GM23338 (cell line): ENCODE results near the gene MKNK1.

ENCODE experiments used
- CREB1 ChIP-seq: fragments of 250-450 bp; sonication (Bioruptor Pico); IDR thresholded peaks from 2 replicates; pipeline ENCODE4 v1.5.0; 2020; ENCODE audit warnings: low read depth, mild to moderate bottlenecking, moderate library complexity
- CTCF ChIP-seq, 2 experiments: fragments of 200-600 bp in 1 of 2; sonication (generic) in 1 of 2; conservative IDR thresholded peaks; 2 replicates each; pipeline versions ENCODE4 v1.5.1 to v1.6.1; 2016 to 2017; ENCODE audit warnings: antibody characterized with exemption in 2 of 2, low read depth in 2 of 2, mild to moderate bottlenecking in 2 of 2, moderate library complexity in 1 of 2
- ETS1 ChIP-seq: IDR thresholded peaks from 2 replicates; pipeline ENCODE4 v1.6.1; 2016; ENCODE audit warnings: antibody characterized with exemption
- EZH2 ChIP-seq: fragments of 200-600 bp; sonication (generic); IDR thresholded peaks from one replicate; pipeline ENCODE4 v1.8.0; 2017; ENCODE audit warnings: antibody characterized with exemption, mild to moderate bottlenecking, low read depth; ENCODE audit not compliant: unreplicated experiment
- EZH2phosphoT487 ChIP-seq: fragments of 200-600 bp; sonication (generic); IDR thresholded peaks from one replicate; pipeline ENCODE4 v1.8.1; 2018; ENCODE audit warnings: antibody characterized with exemption; ENCODE audit not compliant: unreplicated experiment
- NANOG ChIP-seq: IDR thresholded peaks from 2 replicates; pipeline ENCODE4 v1.6.1; 2016; ENCODE audit warnings: antibody characterized with exemption, borderline replicate concordance
- POLR2AphosphoS5 ChIP-seq: IDR thresholded peaks from 2 replicates; pipeline ENCODE4 v1.6.1; 2016; ENCODE audit warnings: antibody characterized with exemption, low read depth
- REST ChIP-seq: IDR thresholded peaks from one replicate; pipeline ENCODE4 v1.6.1; 2018; ENCODE audit warnings: antibody characterized with exemption; ENCODE audit not compliant: unreplicated experiment

- no peak for TF ChIP-seq CTCF (conservative IDR thresholded peaks at IDR 0.05; ENCODE audit: low read depth in 2 of 2)
- no peak for TF ChIP-seq POLR2AphosphoS5
- no peak for TF ChIP-seq EZH2
- no peak for TF ChIP-seq CREB1
- no peak for TF ChIP-seq REST
- no peak for TF ChIP-seq EZH2phosphoT487
- no peak for TF ChIP-seq ETS1
- TF ChIP-seq NANOG = no peak
These were observed 28.3 kb downstream of the MKNK1 start for GRCh38 chr1:46575778-46576177.
